Tongue (tissue), 2 donors: ENCODE results near the gene EMX2. TPM values are rescaled to one million over a fixed set of nuclear protein-coding genes. Genes with fewer than 3 reads are reported as not detected.

Source experiments
- DNase-seq: peaks from one replicate; pipeline ENCODE4 v3.0.0-alpha.2; 2015
- total RNA-seq: library from RNA; depleted of rRNA; stranded (reverse); fragments of >200 nt; gene quantifications from one replicate; pipeline ENCODE4 v1.2.3, GENCODE V29; 2014

The EMX2 gene
- total RNA-seq, 1 donor from 2014 or later: 1.9 TPM

DNA sequence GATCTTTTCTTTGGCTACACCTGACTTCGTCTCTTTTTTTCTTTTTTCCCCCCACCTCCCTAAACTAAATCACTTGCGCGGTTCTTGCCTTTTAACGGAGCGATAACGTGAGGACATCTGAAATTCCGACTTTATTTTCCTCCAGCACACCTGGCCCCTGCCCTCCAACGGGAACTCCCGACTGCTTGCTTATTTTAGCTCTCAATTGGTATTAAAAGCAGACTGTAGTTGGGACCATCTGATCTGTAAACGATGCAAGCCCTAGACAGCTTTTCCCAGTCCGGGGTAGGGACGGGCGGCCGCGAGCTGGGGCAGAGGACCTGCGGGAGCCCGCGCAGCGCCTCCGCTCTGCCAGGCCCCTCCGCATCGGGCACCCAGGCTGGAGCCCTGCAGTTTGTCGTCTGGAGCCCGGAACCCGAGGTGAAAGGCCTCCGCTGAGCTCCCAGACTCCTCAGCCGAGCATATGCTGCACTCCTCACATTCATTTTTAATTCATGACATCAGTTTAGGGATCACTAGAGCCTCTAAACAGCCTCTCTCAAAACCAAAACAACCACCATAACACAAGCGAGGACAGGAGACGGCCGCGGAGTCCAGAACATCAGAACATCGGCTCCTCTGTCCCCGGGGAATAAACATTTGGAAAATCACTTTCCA lies 10.0 kb upstream of the EMX2 start:
- no peak for DNase-seq

DNA sequence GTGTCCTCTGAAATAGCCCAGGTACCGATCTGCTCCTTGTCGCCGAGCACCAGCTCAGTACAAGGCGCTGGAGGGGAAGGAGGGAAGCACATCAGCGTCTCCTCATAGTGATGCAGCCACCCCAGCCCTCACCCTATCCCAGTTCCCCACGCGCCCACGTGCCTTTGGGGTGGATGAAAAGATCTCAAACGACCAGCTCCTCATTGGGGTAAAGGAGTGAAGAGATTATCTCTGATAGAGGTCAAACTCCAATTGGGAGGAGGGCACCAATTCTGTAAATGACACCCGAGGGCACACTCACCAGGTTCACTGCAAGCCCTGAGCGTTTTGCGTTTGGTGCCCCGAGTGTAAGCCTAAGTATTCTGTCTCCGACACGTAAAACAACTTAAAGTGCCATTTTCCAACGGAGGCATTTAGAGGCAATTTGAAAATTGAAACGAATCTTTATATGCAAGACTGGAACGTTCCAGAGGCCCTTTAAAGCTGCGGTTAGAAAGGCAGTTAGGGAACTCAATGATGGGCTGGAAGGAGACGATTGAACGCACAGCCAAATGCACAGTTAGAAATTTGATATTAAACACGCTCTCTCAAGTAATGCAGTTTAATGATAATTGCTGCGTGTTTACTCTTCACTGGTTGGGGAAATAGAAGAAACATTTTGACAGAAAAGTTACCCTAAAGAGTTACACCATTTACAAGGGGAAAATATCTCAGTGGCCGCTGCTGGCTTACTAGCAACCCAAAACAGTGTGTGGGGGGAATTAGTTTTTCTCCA lies 8.9 kb upstream of the EMX2 start:
- no peak for DNase-seq

DNA sequence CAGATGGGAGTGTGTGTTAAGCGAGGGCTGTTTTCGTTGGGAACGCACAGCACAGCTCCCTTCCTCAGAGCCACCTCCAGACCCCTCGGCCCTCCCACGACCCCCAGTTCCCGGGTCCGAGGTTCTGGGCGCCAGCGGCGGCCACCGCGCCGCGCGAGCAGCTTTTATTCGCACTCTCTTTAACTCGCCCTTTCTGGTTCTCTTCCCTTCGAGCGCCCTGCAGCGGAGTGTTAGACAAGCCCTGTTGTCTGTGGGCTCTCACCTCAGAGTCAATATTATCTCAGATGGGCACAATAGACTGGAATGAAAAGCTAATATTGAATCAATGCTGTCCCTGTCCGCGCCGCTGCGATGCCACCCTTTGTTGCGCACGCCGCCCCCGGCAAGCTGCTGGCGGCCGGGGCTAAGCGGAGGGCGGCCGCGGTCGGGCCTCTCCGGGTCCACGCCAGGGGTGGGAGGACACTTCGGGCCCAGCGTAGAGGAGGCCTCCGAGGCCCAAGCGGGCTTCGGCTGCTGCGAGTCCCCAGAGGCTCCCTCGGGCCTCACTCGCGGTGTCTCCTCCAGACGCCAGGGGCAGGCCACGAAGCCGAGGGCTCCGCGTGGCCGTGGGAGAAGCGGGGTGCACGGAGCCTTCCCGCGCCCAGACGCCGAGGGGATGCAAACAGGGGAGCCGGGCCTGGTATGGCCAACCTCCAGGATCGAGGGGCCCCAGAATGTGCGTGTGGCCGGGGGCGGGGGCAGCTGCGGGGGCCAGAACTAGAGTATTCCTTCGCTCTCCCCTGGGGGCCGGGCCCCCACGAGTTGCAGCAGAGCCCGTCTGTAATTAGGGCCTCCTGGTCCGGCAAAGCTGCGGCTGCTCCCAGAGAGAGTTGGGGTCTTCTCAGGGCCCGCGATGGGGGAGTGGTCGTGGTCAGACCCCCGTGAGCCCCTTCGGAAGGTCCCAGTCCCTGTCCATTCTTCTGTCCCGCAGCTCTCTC lies 7.9 kb upstream of the EMX2 start:
- no peak for DNase-seq

DNA sequence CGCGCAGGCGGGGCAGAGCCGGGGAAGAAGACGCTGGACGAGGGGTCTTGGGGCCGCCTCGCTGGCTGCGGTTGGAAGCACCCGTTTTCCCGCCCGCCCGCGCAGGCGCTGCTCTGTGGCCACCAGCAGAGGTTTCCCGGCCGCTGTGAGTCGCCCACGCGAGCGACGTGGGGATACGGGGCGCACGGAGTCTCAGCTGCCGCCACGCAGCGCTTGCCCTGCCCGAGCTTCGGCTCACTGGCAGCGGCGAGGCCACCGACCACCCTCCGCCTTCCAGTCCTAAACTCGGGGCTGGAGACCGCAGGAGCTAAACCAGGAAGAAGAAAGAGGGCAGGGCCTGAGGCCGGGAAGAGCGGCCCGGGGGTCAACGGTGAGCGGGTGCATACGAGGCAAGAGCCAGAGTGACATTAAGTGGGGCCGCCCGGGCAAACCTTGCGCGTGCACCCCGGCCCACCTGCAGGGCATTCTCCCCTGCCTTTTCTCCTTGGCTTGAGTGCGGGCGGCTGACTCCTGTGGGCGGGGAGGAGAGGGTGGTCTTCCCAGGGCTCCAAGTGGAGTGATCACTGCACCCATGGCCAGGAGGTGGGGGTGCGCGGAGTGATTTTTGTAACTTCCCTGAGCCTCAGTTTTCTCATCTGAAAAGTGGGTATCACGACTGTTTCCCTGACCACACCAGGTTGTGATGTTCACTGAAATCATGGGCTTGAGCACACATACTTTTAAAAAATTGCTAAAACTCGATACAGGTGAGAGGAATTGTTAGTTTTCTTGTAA lies 7.1 kb upstream of the EMX2 start:
- DNase-seq: no peak

DNA sequence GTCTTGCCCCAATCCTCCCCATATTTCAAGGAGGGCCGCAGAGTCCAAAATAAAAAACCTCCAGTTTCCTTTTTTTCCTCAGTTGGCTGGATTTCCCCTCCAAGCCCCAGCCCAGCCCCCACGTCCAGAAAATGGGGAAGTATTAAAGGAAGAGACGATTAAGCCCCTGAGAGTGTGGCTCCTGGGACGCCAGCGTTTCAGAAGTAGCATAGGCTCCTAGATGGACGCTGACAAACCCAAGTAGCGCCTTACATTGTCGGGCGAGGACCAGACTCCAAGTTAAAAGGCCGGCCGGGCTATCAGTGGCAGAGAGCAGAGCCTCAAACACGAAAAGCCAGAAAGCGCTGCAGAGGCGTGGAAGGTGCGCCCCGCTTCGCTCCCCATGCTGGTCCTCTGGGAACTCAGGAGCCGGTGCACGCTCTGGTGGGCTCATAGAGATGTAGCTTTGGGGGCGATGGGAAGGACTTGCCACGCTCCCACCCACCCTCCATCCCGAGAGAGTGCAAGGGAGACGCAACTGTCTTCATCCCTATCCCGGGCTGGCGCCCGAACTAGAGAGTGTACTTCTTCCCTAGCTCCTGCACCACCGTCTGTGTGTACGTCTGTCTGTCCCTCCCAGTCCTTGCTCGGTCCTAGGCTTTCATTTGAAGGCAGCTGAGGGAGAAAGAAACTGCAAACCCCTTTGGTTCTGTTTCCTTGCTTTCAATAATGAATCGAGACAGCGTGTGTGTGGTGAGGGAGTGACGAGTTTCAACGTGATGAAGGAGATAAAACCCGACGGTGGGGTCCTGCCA lies 6.3 kb upstream of the EMX2 start:
- no peak for DNase-seq

DNA sequence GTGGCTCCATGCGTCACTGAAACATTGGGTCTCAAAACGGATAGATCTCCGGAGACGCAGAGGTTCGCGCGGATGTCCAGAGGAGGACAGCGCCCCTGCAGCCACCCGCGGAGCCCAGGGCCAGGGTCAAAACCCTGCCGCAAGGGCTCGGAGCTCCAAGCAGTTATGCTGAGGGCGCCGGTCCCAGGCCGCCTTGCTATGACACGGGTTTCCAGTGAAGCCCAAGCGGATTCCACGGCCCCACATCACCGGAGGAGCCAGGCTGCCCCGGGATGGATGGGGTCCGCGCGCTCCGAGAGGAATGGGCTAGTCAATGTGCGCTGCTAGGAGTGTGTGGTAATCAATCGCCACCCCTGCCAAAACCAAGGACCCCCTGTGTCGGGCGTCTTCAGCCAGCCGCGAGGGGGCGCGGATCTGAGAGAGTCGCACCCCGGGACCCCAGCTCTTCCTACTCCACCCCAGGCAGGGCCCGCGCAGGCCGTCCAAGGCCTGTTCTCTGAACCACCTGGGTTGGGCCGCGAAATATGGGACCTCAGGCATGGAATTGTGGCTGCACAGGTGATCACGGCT lies 5.6 kb upstream of the EMX2 start:
- DNase-seq: no peak

DNA sequence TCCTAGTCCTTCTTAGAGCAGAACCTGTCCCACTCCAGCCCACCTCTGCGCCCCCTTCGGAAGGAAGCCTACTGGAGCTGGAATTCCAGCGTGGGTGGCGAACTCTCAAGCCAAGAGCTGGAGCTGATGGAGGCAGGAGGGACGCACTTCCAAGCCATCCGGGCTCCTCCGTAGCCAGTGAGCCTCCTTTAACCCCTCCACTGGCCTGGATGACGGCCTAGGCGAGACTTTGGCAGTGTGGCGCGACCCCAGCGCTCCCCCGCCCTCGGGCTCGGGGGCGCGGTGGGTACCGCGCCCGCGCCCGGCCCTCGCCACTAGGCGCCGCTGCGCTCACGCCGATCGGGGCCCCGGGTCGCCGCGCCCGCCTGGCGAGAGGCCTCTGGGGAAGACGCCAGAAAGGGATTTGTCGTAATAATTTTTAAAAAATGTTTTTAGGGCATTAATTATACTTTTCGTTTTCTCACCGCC lies 5.1 kb upstream of the EMX2 start:
- DNase-seq: peak; percentile 66

DNA sequence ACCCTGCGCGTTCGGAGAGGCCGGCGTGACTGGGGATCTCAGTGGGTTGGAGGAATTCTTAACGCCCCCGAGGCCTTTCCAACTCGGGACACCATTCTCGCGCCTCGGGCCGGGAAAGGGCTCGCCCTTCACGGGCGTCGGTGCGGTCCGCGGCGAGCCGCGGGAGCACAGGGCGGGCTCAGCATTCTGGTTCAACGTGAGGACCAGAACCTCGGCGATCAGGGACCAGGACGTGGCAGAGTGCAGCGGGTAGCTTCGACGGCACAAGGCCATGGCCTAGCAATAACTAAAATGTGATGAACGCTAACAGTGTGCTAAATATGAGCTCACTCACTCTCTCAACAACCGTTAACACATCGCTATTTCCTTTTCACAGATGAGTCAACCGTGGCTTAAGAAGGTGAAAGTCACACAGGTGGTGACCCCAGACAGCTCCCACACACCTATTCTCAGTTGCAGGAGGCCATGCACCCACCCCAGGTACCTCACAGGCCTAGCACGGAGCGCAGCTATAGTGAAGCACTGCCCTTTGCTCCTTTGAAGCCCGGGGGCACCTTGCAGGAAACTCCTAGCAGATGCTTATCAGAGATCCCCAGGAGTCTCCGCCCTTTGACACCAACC lies 4.5 kb upstream of the EMX2 start:
- DNase-seq: no peak

DNA sequence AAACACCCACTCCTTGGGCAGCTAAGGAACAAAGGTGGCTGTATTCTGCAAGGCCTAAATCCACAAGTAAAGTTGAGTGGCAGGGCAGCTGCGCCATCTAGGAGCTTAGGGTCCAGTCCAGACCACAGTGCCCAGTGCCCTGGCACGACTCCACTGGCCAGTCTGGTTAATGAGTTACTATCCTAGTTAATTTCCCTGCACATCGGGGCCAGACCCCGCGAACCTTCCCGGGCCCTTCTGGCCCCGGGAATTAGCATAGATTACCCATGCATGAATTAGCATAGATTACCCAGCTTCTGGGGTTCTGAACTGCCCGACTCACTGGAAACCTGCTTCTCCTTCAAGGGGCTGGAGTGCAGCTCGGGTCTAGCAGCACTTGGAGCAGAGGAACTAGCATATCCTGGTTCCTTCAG lies 3.2 kb upstream of the EMX2 start:
- DNase-seq: no peak

DNA sequence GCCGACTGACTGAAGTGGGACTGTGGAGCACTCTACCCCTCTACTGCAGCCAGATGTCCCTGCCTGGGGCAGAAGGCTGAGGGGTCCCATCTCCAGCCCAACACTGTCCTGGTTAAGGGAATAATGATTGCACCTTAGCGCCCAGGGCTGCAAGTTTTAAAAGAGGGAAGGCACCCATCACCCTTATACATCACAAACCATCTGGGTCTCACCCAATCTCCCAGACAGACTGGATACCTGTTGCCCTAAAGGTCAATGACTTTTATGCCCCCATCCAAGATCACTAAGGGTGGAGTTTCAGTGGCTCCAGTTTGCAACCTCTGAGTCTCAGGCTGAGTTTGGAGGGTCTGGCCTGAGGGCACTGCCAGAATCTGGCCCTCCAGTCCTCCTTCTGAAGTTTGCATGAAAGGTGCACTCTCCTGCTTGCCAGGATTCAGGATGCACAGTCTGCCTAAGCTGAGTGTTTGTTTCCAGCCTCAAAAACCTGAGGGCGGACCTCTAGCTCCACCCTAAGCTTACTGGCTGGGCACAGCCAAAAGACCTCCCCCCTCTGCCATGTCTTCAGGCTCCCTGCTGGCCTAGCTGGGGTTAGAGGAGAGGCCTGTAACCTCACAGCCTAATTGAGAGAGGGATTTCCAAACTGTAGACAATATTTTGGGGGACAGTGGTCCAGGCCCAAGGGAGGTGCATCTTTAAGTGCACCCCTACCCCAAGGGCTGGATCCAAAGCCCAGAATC lies 2.5 kb upstream of the EMX2 start:
- DNase-seq: no peak

DNA sequence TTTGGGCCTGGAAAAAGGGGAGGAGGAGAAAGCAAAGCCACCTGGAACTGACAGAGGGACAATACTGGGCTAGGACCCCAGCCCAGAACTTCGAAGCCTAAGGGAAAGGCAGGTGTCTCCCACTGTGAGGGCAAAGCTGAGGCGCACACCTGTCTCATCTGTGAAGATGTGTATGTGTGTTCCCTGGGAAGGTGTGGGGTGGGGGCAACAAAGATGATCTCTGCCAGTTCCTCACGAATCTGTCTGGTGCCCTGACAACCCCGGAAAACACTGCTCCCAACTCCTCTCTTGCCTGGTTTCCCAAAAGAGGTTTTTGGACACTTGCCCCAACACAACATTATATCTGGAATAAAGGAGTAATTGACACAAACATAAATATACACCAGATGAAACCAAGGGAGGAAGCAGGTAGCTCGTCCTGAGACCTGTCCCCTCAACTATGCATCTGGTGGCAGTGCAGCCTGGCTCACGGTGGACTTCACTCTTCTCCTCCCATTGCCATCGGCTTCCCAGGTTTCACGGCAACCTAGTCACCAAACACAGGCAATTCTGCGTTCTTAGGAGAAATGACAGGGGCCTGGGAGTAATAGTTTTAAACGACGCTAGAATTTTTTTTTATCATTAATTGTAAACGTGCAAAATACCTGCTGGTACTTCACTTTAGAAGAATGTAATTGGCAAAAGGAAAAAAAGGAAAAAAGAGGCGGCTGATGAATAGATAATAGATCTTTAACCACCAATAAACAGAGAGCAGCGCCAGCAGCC lies 1.7 kb upstream of the EMX2 start:
- DNase-seq: no peak

DNA sequence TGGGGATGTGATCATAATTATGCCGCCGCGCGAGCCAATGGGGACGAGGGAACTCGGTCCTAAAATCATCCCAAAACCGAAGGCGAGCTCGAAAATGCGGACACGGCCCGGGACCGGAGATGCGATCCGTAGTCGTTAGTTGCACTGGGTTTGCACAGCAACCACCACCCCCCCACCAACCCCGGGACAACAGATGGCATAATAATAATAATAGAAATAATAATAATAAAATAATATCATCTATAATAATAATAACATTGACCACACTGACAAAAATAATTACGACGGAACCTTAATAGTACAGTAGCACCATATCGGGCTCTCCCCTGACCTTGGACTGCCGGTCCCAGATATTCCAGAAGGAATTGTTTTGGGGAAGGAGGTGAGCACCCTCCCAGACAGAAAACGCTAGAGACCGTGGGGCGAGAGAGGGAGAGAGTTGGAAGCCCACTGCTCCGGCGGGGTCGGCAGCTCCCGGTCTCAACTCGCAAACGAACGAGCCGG lies 1.1 kb upstream of the EMX2 start:
- DNase-seq: peak; percentile 90

DNA sequence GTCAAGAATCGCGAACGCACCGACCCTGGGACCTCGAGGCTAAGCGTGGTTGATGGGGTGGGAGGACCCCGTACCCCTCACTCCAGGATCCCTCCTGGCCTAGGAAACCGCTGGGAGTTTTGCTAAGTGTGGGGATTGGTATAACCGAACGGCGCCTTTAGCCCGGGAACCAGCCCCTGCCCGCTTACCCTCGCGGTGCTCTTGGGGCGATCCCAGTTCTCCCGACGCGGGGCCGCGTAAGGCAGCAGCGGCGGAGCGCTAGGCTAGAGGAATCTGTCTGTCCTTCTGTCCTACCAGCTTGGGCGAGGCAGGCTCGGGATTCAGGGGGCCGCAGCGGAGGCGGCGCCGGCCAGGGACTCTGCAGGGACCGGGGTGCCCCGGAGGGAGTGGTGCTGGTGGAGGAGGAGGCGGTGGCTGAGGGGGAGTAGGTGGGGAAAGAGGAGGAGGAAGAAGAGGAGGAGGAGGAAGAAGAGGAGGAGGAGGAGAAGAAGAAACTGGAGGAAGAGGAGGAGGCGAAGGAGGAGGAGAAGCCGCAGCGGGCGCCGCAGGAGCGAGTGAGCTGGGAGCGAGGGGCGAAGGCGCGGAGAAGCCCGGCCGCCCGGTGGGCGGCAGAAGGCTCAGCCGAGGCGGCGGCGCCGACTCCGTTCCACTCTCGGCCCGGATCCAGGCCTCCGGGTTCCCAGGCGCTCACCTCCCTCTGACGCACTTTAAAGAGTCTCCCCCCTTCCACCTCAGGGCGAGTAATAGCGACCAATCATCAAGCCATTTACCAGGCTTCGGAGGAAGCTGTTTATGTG lies 439 bp upstream of the EMX2 start:
- peak; percentile 92 for DNase-seq

DNA sequence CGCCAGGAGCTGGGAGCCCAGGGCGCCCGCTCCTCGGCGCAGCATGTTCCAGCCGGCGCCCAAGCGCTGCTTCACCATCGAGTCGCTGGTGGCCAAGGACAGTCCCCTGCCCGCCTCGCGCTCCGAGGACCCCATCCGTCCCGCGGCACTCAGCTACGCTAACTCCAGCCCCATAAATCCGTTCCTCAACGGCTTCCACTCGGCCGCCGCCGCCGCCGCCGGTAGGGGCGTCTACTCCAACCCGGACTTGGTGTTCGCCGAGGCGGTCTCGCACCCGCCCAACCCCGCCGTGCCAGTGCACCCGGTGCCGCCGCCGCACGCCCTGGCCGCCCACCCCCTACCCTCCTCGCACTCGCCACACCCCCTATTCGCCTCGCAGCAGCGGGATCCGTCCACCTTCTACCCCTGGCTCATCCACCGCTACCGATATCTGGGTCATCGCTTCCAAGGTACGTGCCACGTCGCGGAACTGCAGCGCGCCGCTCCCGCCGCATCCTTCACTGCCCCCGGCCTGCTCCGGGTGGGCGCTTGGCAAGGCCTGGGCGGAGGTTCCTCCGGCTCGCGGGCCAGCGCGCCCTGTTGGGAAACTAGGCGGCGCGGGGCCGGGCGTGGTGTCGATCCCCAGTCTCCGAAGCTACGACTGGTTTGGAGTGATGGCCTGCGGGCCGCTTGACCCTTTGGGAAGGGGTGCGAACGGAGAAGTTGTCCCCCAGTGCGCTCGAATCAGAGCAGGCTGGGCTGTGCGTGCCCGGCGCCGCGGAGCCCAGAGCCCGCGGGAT lies 868 bp downstream of the EMX2 start:
- DNase-seq: peak; percentile 67

DNA sequence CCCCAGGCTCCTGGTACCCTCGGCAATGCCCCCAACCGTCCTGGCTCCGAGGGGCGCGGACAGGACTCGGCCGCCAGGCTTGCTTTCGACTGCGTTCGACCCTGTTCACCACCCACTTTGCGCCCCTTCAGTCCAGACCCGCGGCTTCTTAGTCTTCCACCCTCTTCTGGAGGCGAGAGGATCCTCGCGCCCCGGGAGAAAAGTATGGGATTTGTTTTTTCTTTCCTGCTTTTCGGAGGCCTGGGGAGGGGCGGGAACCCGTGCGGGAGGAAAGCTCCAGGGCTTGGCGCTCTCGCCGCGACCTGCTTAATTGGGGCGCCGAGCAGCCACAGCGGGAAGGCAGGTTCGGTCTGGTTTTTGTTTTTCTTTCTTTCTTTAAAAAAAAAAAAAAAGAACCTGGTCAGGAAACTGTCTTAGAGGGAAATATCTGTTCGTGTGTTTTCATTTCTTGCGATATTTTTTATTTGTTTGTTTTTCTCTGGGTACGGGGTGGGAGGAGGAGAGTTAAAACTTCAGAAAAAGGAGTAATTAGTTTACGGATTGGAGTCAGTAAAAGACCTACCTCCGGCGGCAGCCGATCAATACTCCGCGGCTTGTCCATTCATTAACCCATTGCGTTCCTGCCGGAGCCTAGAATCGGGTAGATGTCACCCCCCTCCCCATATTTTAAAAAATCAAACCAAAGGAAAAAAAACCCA lies 1.6 kb downstream of the EMX2 start:
- no peak for DNase-seq

DNA sequence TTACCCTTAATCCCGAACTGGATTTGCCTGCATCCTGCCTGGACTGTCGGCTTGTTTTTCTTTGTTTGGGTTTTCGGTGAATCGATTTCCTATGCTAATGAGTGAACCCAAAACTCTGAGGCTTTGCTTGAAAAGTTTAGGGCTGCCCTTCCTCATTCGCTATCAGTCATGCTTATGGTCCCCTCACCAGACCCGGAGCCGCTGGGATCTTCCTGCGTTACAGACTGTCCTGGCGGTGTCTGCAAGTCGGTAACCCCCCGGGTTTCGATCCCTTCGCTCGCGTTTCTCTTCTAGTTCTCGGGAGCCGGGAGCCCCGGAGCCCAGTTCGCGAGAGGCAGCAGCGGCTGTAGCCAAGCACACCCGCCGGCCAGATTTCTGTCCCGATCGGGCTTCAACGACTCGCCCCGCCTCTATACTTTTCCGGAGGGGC lies 2.2 kb downstream of the EMX2 start:
- no peak for DNase-seq
